Measurements from ENCODE around the gene BTNL2.

BTNL2 gene

DNA sequence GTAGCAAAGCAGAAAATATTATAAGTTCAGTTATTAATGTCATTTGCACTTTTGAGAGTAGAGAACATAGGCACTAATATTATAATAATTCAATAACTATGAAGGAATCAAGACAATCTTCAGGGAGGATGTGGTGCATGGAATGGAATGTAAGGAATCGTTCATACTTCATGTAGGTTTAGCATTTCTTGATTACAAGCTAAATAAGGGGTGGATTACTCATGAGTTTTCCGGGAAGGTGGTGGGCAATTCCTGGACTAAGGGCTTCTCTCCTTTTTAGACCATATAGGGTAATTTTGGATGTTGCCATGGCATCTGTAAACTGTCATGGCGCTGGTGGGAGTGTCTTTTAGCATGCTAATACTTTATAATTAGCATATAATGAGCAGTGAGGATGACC lies 9.1 kb upstream of the BTNL2 start:
- H3K4me2 ChIP-seq (ENCODE audit: low read depth, low read length, poor library complexity, severe bottlenecking) = peak overlapping the region; percentile 79
- TF ChIP-seq EZH2phosphoT487 (IDR thresholded peaks at IDR 0.05; ENCODE audit: borderline replicate concordance) = no peak
- TF ChIP-seq, protein P1, sequence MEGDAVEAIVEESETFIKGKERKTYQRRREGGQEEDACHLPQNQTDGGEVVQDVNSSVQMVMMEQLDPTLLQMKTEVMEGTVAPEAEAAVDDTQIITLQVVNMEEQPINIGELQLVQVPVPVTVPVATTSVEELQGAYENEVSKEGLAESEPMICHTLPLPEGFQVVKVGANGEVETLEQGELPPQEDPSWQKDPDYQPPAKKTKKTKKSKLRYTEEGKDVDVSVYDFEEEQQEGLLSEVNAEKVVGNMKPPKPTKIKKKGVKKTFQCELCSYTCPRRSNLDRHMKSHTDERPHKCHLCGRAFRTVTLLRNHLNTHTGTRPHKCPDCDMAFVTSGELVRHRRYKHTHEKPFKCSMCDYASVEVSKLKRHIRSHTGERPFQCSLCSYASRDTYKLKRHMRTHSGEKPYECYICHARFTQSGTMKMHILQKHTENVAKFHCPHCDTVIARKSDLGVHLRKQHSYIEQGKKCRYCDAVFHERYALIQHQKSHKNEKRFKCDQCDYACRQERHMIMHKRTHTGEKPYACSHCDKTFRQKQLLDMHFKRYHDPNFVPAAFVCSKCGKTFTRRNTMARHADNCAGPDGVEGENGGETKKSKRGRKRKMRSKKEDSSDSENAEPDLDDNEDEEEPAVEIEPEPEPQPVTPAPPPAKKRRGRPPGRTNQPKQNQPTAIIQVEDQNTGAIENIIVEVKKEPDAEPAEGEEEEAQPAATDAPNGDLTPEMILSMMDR (conservative IDR thresholded peaks at IDR 0.05; ENCODE audit: low read length) = no peak
- no peaks in the 10 kb centered on the region for H3K36me3 ChIP-seq (ENCODE audit: insufficient read depth, low read length)
- H3K27me3 ChIP-seq (ENCODE audit: insufficient read depth, low read length, poor library complexity, severe bottlenecking) = no peaks in the 10 kb centered on the region
- H3K9ac ChIP-seq (ENCODE audit: low read depth, low read length, poor library complexity, severe bottlenecking) = peak overlapping the region; percentile 44
- no peaks in the 10 kb centered on the region for H3K9me2 ChIP-seq (replicated peaks; ENCODE audit: low read depth, low read length)
- no peaks in the 10 kb centered on the region for H3K9me3 ChIP-seq (ENCODE audit: insufficient read depth, low read depth, low read length)
- H2AFZ ChIP-seq (ENCODE audit: low read length) = peak overlapping the region; percentile 88
- H3K4me3 ChIP-seq (ENCODE audit: low read length, poor library complexity, severe bottlenecking) = peak overlapping the region; percentile 67
- H3K4me1 ChIP-seq (ENCODE audit: insufficient read depth, low read length, poor library complexity, severe bottlenecking) = peaks cover 4% of the 10 kb centered on the region
- H3F3A ChIP-seq (ENCODE audit: low read depth) = no peaks in the 10 kb centered on the region
- H4K20me1 ChIP-seq (ENCODE audit: insufficient read depth, low read length, poor library complexity, severe bottlenecking) = no peaks in the 10 kb centered on the region
- no peaks in the 10 kb centered on the region for H3K79me2 ChIP-seq (ENCODE audit: insufficient read depth, low read length)

DNA sequence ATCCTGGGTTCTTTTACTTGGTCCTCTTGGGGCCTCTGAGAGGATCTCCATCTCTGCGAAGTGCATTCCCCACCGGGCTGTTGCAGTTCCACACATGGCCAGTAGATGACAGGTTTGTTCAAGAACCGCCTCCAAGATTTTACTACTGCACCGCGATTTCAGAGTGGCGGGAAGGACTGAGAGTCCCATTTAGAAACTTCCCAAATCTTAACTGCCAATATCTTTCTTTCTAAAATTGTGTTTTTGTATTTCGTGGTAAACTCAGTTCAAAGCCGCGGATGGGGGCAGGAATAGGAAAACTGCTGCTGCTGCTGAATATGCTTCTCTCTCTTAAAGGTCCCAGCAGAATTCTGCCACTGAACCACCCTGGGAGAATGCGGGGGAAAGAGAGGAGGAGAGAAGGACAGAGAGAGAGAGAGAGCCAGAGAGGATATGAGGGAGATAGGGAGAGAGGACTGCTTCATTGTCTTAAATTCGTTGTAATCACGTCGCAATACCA lies 8.6 kb upstream of the BTNL2 start:
- H3K9ac ChIP-seq (ENCODE audit: low read depth, low read length, poor library complexity, severe bottlenecking) = peak overlapping the region; percentile 44
- no peaks in the 10 kb centered on the region for H3F3A ChIP-seq (ENCODE audit: low read depth)
- H3K9me3 ChIP-seq (ENCODE audit: insufficient read depth, low read depth, low read length) = no peaks in the 10 kb centered on the region
- TF ChIP-seq, protein P1 (conservative IDR thresholded peaks at IDR 0.05; ENCODE audit: low read length) = peak; percentile 96
- TF ChIP-seq EZH2phosphoT487 (IDR thresholded peaks at IDR 0.05; ENCODE audit: borderline replicate concordance) = no peak
- no peaks in the 10 kb centered on the region for H3K79me2 ChIP-seq (ENCODE audit: insufficient read depth, low read length)
- H2AFZ ChIP-seq (ENCODE audit: low read length) = peak overlapping the region; percentile 88
- H3K4me2 ChIP-seq (ENCODE audit: low read depth, low read length, poor library complexity, severe bottlenecking) = peak overlapping the region; percentile 79
- H3K4me1 ChIP-seq (ENCODE audit: insufficient read depth, low read length, poor library complexity, severe bottlenecking) = peaks cover 4% of the 10 kb centered on the region
- peak overlapping the region; percentile 67 for H3K4me3 ChIP-seq (ENCODE audit: low read length, poor library complexity, severe bottlenecking)
- no peaks in the 10 kb centered on the region for H4K20me1 ChIP-seq (ENCODE audit: insufficient read depth, low read length, poor library complexity, severe bottlenecking)
- H3K27me3 ChIP-seq (ENCODE audit: insufficient read depth, low read length, poor library complexity, severe bottlenecking) = no peaks in the 10 kb centered on the region
- no peaks in the 10 kb centered on the region for H3K9me2 ChIP-seq (replicated peaks; ENCODE audit: low read depth, low read length)
- H3K36me3 ChIP-seq (ENCODE audit: insufficient read depth, low read length) = no peaks in the 10 kb centered on the region

DNA sequence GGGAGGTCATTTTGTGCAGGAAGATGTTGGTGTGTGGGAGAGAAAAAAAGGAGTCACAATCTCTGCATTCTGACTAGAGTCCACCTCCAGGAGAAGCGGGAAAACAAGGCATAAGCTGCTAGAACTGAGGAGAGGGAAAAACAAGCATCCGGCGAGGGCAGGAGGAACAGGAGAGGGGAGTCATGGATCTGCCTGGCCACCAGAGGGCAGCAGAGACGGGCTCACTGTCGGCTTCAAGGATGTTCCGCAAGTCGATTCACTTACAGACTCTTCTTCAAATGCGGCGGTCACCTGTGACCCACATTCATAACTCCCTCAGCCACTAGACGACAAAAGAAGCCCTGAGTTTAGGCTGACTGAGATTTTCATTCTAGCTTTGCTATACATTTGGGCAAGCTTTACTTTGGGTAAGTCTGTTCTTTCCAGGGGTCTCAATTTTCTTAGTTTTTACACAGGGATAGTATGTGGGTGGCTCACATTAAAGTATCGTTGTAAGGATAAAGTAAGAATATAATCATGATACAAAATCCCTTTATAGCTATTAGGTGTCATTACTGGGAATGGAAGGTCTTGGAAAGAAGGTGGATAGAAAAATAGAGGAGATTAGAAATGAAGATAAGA lies 6.6 kb upstream of the BTNL2 start:
- peak overlapping the region; percentile 80 for H2AFZ ChIP-seq (ENCODE audit: low read length)

More for the DNA sequence above, 6.6 kb upstream of the BTNL2 start:
- Histone ChIP-seq H3K4me1 (ENCODE audit: insufficient read depth, low read length, poor library complexity, severe bottlenecking) (peaks cover 4% of the 10 kb centered on the region), H3K9me3 (ENCODE audit: insufficient read depth, low read depth, low read length) (no peaks in the 10 kb centered on the region), H3K27me3 (ENCODE audit: insufficient read depth, low read length, poor library complexity, severe bottlenecking) (no peaks in the 10 kb centered on the region), H3K9ac (ENCODE audit: low read depth, low read length, poor library complexity, severe bottlenecking) (no peak overlapping the region), H3K9me2 (replicated peaks; ENCODE audit: low read depth, low read length) (no peaks in the 10 kb centered on the region), H4K20me1 (ENCODE audit: insufficient read depth, low read length, poor library complexity, severe bottlenecking) (no peaks in the 10 kb centered on the region), H3F3A (ENCODE audit: low read depth) (no peaks in the 10 kb centered on the region), H3K79me2 (ENCODE audit: insufficient read depth, low read length) (no peaks in the 10 kb centered on the region), H3K4me3 (ENCODE audit: low read length, poor library complexity, severe bottlenecking) (no peak overlapping the region), H3K36me3 (ENCODE audit: insufficient read depth, low read length) (no peaks in the 10 kb centered on the region), H3K4me2 (ENCODE audit: low read depth, low read length, poor library complexity, severe bottlenecking) (no peak overlapping the region)
- TF ChIP-seq EZH2phosphoT487 (IDR thresholded peaks at IDR 0.05; ENCODE audit: borderline replicate concordance) = no peak
- TF ChIP-seq, protein P1 (conservative IDR thresholded peaks at IDR 0.05; ENCODE audit: low read length) = peak; percentile 91

Measured in Loucy (cell line).